Measurements from ENCODE around the gene ALG10. TPM values are rescaled to one million over a fixed set of nuclear protein-coding genes. Genes with fewer than 3 reads are reported as not detected.

ALG10 gene
- total RNA-seq, result 6.1 and 7.9 TPM in 2 replicates

DNA sequence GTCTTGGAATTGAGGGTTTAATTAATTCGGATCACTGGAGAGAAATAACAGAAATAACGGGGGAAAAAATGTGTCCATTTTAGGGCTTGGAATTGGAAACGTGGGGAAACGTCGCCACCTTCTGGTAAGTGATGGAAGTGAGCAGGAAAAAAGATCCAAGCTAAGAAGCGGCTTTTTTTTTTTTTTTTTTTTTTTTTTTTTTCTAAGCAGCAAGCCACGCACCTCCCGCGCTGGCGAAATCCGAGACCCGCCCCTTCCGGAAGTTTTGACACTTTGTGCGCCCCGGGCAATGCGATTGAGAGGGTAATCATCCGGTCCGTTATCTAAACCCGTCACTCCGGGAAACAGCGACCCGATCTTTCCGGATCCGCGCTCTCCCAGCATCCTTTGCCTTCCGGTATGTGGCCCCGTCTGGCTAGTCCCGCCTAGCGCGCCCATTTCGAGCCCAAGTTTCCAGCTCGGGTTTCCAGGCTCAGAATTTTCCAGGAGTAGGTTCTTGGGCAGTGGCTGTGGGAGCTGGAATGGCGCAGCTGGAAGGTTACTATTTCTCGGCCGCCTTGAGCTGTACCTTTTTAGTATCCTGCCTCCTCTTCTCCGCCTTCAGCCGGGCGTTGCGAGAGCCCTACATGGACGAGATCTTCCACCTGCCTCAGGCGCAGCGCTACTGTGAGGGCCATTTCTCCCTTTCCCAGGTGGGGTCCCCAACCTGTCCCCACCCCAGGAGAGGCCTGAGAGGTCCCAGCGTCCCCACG lies at the start of gene ALG10:
ALG10 (plus strand) TSS at position 418 of the 752 bp plus-strand sequence; CDS start at position 522, 104 bp downstream.

